Measurements from ENCODE around the gene FAM83C. TPM values are rescaled to one million over a fixed set of nuclear protein-coding genes. Genes with fewer than 3 reads are reported as not detected.
"Not testable (repeated sequence)": the region's sequence is repeated elsewhere in the genome, so short reads cannot be mapped to it uniquely, and the experiment has no call there.

FAM83C gene
- total RNA-seq, 2 experiments from 2014 or later: not detected

- H3K9me3 Mint-ChIP-seq (ENCODE audit: low read depth): no peaks in the 10 kb centered on the region
- H3K27me3 Mint-ChIP-seq: no peaks in the 10 kb centered on the region
- ChIA-PET CTCF (interaction anchor here (0.5 to 2.0 kb wide), 8 partner anchors 10 to 891 kb away, joined by 3 to 8 read pairs (median 3); no protein-coding TSS in a partner anchor), POLR2A (no interaction called here)
- DNase-seq (no peak), ATAC-seq (no peak)
- H3K36me3 Mint-ChIP-seq (ENCODE audit: low read depth): peaks cover 10% of the 10 kb centered on the region
- intact Hi-C loops (cut with DNase I, micrococcal nuclease): no loop called here
- no peak overlapping the region for H3K4me3 Mint-ChIP-seq
- peak overlapping the region; percentile 16 for H3K27ac Mint-ChIP-seq
- peaks cover 41% of the 10 kb centered on the region for H3K4me1 Mint-ChIP-seq
Observed at GRCh38 chr20:35317416-35318210, 25.4 kb upstream of the FAM83C start.

GRCh38 chr20:35316086-35316485 lies 23.9 kb upstream of the FAM83C start:
- POLR2A ChIA-PET: no interaction called here
- ATAC-seq: peak; percentile 10
- Mint-ChIP-seq H3K9me3 (ENCODE audit: low read depth) (no peaks in the 10 kb centered on the region), H3K27me3 (no peaks in the 10 kb centered on the region), H3K27ac (peak overlapping the region; percentile 35), H3K36me3 (ENCODE audit: low read depth) (peaks cover 10% of the 10 kb centered on the region), H3K4me1 (peaks cover 55% of the 10 kb centered on the region), H3K4me3 (no peak overlapping the region)
- intact Hi-C loops (cut with DNase I, micrococcal nuclease): no loop called here
- DNase-seq: no peak
- CTCF ChIA-PET: interaction anchor here (0.6 kb wide), 1 partner anchor 10 kb away, joined by 3 read pairs; no protein-coding TSS in a partner anchor

GRCh38 chr20:35315632-35316020 lies 23.4 kb upstream of the FAM83C start:
- intact Hi-C loops (cut with DNase I, micrococcal nuclease); H3K4me3 Mint-ChIP-seq; H3K9me3 Mint-ChIP-seq (ENCODE audit: low read depth); H3K36me3 Mint-ChIP-seq (ENCODE audit: low read depth); ATAC-seq; POLR2A ChIA-PET; H3K27me3 Mint-ChIP-seq; DNase-seq: not testable (repeated sequence)
- peak overlapping the region; percentile 86 for H3K27ac Mint-ChIP-seq
- H3K4me1 Mint-ChIP-seq: peaks cover 59% of the 10 kb centered on the region
- CTCF ChIA-PET: interaction anchor here (0.6 to 1.1 kb wide), 3 partner anchors 10 to 14 kb away, joined by 3 to 7 read pairs (median 3); no protein-coding TSS in a partner anchor

GRCh38 chr20:35314816-35315631 lies 22.8 kb upstream of the FAM83C start:
- H3K36me3 Mint-ChIP-seq (ENCODE audit: low read depth): peaks cover 7% of the 10 kb centered on the region
- H3K27me3 Mint-ChIP-seq: no peaks in the 10 kb centered on the region
- ATAC-seq (peak; percentile 7), DNase-seq (no peak)
- ChIA-PET POLR2A (interaction anchor here (0.6 kb wide), 1 partner anchor 948 kb away, joined by 5 read pairs; no protein-coding TSS in a partner anchor), CTCF (interaction anchor here (0.5 to 1.1 kb wide), 4 partner anchors 9 to 74 kb away, joined by 3 to 7 read pairs (median 4); no protein-coding TSS in a partner anchor)
- peaks cover 60% of the 10 kb centered on the region for H3K4me1 Mint-ChIP-seq
- H3K4me3 Mint-ChIP-seq: no peak overlapping the region
- H3K27ac Mint-ChIP-seq: peak overlapping the region; percentile 86
- intact Hi-C loops (cut with DNase I, micrococcal nuclease): no loop called here
- H3K9me3 Mint-ChIP-seq (ENCODE audit: low read depth): no peaks in the 10 kb centered on the region

GRCh38 chr20:35312318-35312717 lies 20.1 kb upstream of the FAM83C start:
- Mint-ChIP-seq H3K4me3 (no peak overlapping the region), H3K27ac (peak overlapping the region; percentile 83), H3K4me1 (peaks cover 57% of the 10 kb centered on the region), H3K9me3 (ENCODE audit: low read depth) (no peaks in the 10 kb centered on the region), H3K36me3 (ENCODE audit: low read depth) (peaks cover 8% of the 10 kb centered on the region), H3K27me3 (no peaks in the 10 kb centered on the region)
- intact Hi-C loops (cut with DNase I, micrococcal nuclease): loop anchor here (1.0 to 2.0 kb wide), 2 partner anchors 11 to 16 kb away; no protein-coding TSS in a partner anchor
- peak; percentile 62 for DNase-seq
- ChIA-PET CTCF (interaction anchor here (1.7 to 2.0 kb wide), 2 partner anchors 8 to 17 kb away, joined by 5 read pairs; no protein-coding TSS in a partner anchor), POLR2A (no interaction called here)
- peak; percentile 74 for ATAC-seq

GRCh38 chr20:35311822-35312221 lies 19.6 kb upstream of the FAM83C start:
- peaks cover 8% of the 10 kb centered on the region for H3K36me3 Mint-ChIP-seq (ENCODE audit: low read depth)
- no peaks in the 10 kb centered on the region for H3K27me3 Mint-ChIP-seq
- DNase-seq (no peak), ATAC-seq (no peak)
- H3K9me3 Mint-ChIP-seq (ENCODE audit: low read depth): no peaks in the 10 kb centered on the region
- ChIA-PET POLR2A (interaction anchor here (0.5 kb wide), 1 partner anchor 216 kb away, joined by 3 read pairs; no protein-coding TSS in a partner anchor), CTCF (interaction anchor here (1.7 to 2.0 kb wide), 2 partner anchors 8 to 18 kb away, joined by 5 read pairs; no protein-coding TSS in a partner anchor)
- H3K4me1 Mint-ChIP-seq: peaks cover 62% of the 10 kb centered on the region
- peak overlapping the region; percentile 83 for H3K27ac Mint-ChIP-seq
- intact Hi-C loops (cut with DNase I, micrococcal nuclease): loop anchor here (1.0 to 2.0 kb wide), 2 partner anchors 11 to 17 kb away; no protein-coding TSS in a partner anchor
- peak overlapping the region; percentile 22 for H3K4me3 Mint-ChIP-seq

- ChIA-PET CTCF (interaction anchor here (2.0 kb wide), 1 partner anchor 18 kb away, joined by 5 read pairs; no protein-coding TSS in a partner anchor), POLR2A (interaction anchor here (0.5 kb wide), 1 partner anchor 215 kb away, joined by 3 read pairs; no protein-coding TSS in a partner anchor)
- H3K36me3 Mint-ChIP-seq (ENCODE audit: low read depth): peaks cover 8% of the 10 kb centered on the region
- H3K27me3 Mint-ChIP-seq: no peaks in the 10 kb centered on the region
- intact Hi-C loops (cut with DNase I, micrococcal nuclease): no loop called here
- peak; percentile 89 for DNase-seq
- peak overlapping the region; percentile 22 for H3K4me3 Mint-ChIP-seq
- H3K9me3 Mint-ChIP-seq (ENCODE audit: low read depth): no peaks in the 10 kb centered on the region
- peak overlapping the region; percentile 30 for H3K27ac Mint-ChIP-seq
- ATAC-seq: peak; percentile 68
- peaks cover 66% of the 10 kb centered on the region for H3K4me1 Mint-ChIP-seq
Observed at GRCh38 chr20:35311409-35311808, 19.2 kb upstream of the FAM83C start.

GRCh38 chr20:35307666-35308653 lies 15.7 kb upstream of the FAM83C start:
- intact Hi-C loops (cut with DNase I, micrococcal nuclease): loop anchor here in 1 of 2 experiments (5.0 kb wide), 2 partner anchors 309 to 354 kb away; partner anchors contain the start of genes CPNE1, RBM12 and SPAG4
- POLR2A ChIA-PET: interaction anchor here (0.9 kb wide), 1 partner anchor 147 kb away, joined by 3 read pairs; no protein-coding TSS in a partner anchor
- DNase-seq (no peak), ATAC-seq (no peak)
- H3K4me3 Mint-ChIP-seq: no peak overlapping the region
- no peaks in the 10 kb centered on the region for H3K9me3 Mint-ChIP-seq (ENCODE audit: low read depth)
- H3K27me3 Mint-ChIP-seq: no peaks in the 10 kb centered on the region
- peaks cover 9% of the 10 kb centered on the region for H3K36me3 Mint-ChIP-seq (ENCODE audit: low read depth)
- H3K4me1 Mint-ChIP-seq: peaks cover 75% of the 10 kb centered on the region
- peak overlapping the region; percentile 66 for H3K27ac Mint-ChIP-seq
- CTCF ChIA-PET: interaction anchor here (0.6 to 8.7 kb wide), 6 partner anchors 9 to 223 kb away, joined by 3 to 109 read pairs (median 5); no protein-coding TSS in a partner anchor

GRCh38 chr20:35306931-35307517 lies 14.8 kb upstream of the FAM83C start:
- H3K4me1 Mint-ChIP-seq: peaks cover 72% of the 10 kb centered on the region
- intact Hi-C loops (cut with DNase I, micrococcal nuclease): loop anchor here in 1 of 2 experiments (5.0 kb wide), 2 partner anchors 310 to 355 kb away; partner anchors contain the start of genes CPNE1, RBM12 and SPAG4
- POLR2A ChIA-PET: interaction anchor here (0.7 to 0.9 kb wide), 2 partner anchors 42 to 148 kb away, joined by 3 read pairs; no protein-coding TSS in a partner anchor
- peak overlapping the region; percentile 93 for H3K27ac Mint-ChIP-seq
- no peaks in the 10 kb centered on the region for H3K27me3 Mint-ChIP-seq
- CTCF ChIA-PET: interaction anchor here (0.5 to 8.7 kb wide), 12 partner anchors 11 to 591 kb away, joined by 3 to 109 read pairs (median 5); partner anchors contain the start of gene CEP250
- H3K36me3 Mint-ChIP-seq (ENCODE audit: low read depth): peaks cover 7% of the 10 kb centered on the region
- no peak overlapping the region for H3K4me3 Mint-ChIP-seq
- H3K9me3 Mint-ChIP-seq (ENCODE audit: low read depth): no peaks in the 10 kb centered on the region
- peak; percentile 58 for DNase-seq
- ATAC-seq: peak; percentile 10

Data from activated CD4-positive, alpha-beta T cell treated with anti-CD3 and anti-CD28 coated beads for 36 hours (primary cell).